Measurements from ENCODE around the gene RUFY1. TPM values are rescaled to one million over a fixed set of nuclear protein-coding genes. Genes with fewer than 3 reads are reported as not detected.

Gene RUFY1
- total and polyA plus RNA-seq, 10 of the 15 experiments (the other 5 are each of a cell fraction or from before 2014, with no cell fraction given): 5.7 to 36.3 (median 24.5) TPM

Small RNA genes lying within 50 kb of the gene (small RNA-seq; reads per million reads assigned to genes)
- not detected for gene AC136628.3
- not detected for gene RF00017

Other genes starting within 250 kb of the RUFY1 start
- gene ADAMTS2, start 205.1 kb upstream of the RUFY1 start, total RNA-seq (2014; rRNA removed): not detected in 2 replicates
- gene ADAMTS2, start 205.1 kb upstream of the RUFY1 start, total RNA-seq (2014; rRNA removed; fragmentation: Illumina TruSeq; extraction: Trizol): not detected in 2 replicates
- gene ADAMTS2, start 205.1 kb upstream of the RUFY1 start, total RNA-seq (2021): 0.05 TPM in 2 replicates
- not detected in 2 replicates for gene ADAMTS2, start 205.1 kb upstream of the RUFY1 start, polyA plus RNA-seq (2011; rRNA removed)
- gene ADAMTS2, start 205.1 kb upstream of the RUFY1 start, polyA plus RNA-seq (2014; fragmentation: Illumina TruSeq; extraction: Trizol): not detected in 2 replicates
- not detected for gene ADAMTS2, start 205.1 kb upstream of the RUFY1 start, polyA plus RNA-seq (2014; fragmentation: Nextera tagmentation; extraction: Ambion mirVana)
- gene ADAMTS2, start 205.1 kb upstream of the RUFY1 start, polyA plus RNA-seq (2014; rRNA removed): not detected in 2 replicates
- under 1 TPM in 1 of 2 experiments, not detected in 1; 0.03 TPM for gene ADAMTS2, start 205.1 kb upstream of the RUFY1 start, polyA plus RNA-seq (2016; fragmentation: Nextera tagmentation; extraction: Ambion mirVana)
- 692 and 694 TPM in 2 replicates for gene HNRNPH1, start 73.1 kb downstream of the RUFY1 start, total RNA-seq (2014; rRNA removed)
- 683 and 716 TPM in 2 replicates for gene HNRNPH1, start 73.1 kb downstream of the RUFY1 start, total RNA-seq (2014; rRNA removed; fragmentation: Illumina TruSeq; extraction: Trizol)
- gene HNRNPH1, start 73.1 kb downstream of the RUFY1 start, total RNA-seq (2021): 603 and 690 TPM in 2 replicates
- 695 and 934 TPM in 2 replicates for gene HNRNPH1, start 73.1 kb downstream of the RUFY1 start, polyA plus RNA-seq (2011; rRNA removed)
- 691 and 785 TPM in 2 replicates for gene HNRNPH1, start 73.1 kb downstream of the RUFY1 start, polyA plus RNA-seq (2014; fragmentation: Illumina TruSeq; extraction: Trizol)
- gene HNRNPH1, start 73.1 kb downstream of the RUFY1 start, polyA plus RNA-seq (2014; fragmentation: Nextera tagmentation; extraction: Ambion mirVana): 100 to 1,000 TPM; 184 to 189 TPM
- gene HNRNPH1, start 73.1 kb downstream of the RUFY1 start, polyA plus RNA-seq (2014; rRNA removed): 780 and 888 TPM in 2 replicates
- gene HNRNPH1, start 73.1 kb downstream of the RUFY1 start, polyA plus RNA-seq (2016; fragmentation: Nextera tagmentation; extraction: Ambion mirVana): 100 to 1,000 TPM; 542 to 567 TPM
- gene CBY3, start 130.5 kb downstream of the RUFY1 start, total RNA-seq (2014; rRNA removed): 0.56 and 0.93 TPM in 2 replicates
- gene CBY3, start 130.5 kb downstream of the RUFY1 start, total RNA-seq (2014; rRNA removed; fragmentation: Illumina TruSeq; extraction: Trizol): not detected in 2 replicates
- gene CBY3, start 130.5 kb downstream of the RUFY1 start, total RNA-seq (2021): not detected in 2 replicates
- 0.10 TPM in 1 of 2 replicates, not detected in the other for gene CBY3, start 130.5 kb downstream of the RUFY1 start, polyA plus RNA-seq (2011; rRNA removed)
- gene CBY3, start 130.5 kb downstream of the RUFY1 start, polyA plus RNA-seq (2014; fragmentation: Illumina TruSeq; extraction: Trizol): not detected in 2 replicates
- not detected for gene CBY3, start 130.5 kb downstream of the RUFY1 start, polyA plus RNA-seq (2014; fragmentation: Nextera tagmentation; extraction: Ambion mirVana)
- gene CBY3, start 130.5 kb downstream of the RUFY1 start, polyA plus RNA-seq (2014; rRNA removed): 0.18 and 0.25 TPM in 2 replicates
- gene CBY3, start 130.5 kb downstream of the RUFY1 start, polyA plus RNA-seq (2016; fragmentation: Nextera tagmentation; extraction: Ambion mirVana): 1 to 10 TPM in 1 of 2 experiments, under 1 TPM in 1; 0.47 to 1.2 TPM
- 259 and 322 TPM in 2 replicates for gene CANX, start 148.4 kb downstream of the RUFY1 start, total RNA-seq (2014; rRNA removed)
- gene CANX, start 148.4 kb downstream of the RUFY1 start, total RNA-seq (2014; rRNA removed; fragmentation: Illumina TruSeq; extraction: Trizol): 416 and 430 TPM in 2 replicates
- 550 and 555 TPM in 2 replicates for gene CANX, start 148.4 kb downstream of the RUFY1 start, total RNA-seq (2021)
- 602 and 605 TPM in 2 replicates for gene CANX, start 148.4 kb downstream of the RUFY1 start, polyA plus RNA-seq (2011; rRNA removed)
- gene CANX, start 148.4 kb downstream of the RUFY1 start, polyA plus RNA-seq (2014; fragmentation: Illumina TruSeq; extraction: Trizol): 393 and 480 TPM in 2 replicates
- gene CANX, start 148.4 kb downstream of the RUFY1 start, polyA plus RNA-seq (2014; fragmentation: Nextera tagmentation; extraction: Ambion mirVana): 100 to 1,000 TPM in 1 of 2 experiments, 10 to 100 TPM in 1; 78.2 to 139 TPM
- gene CANX, start 148.4 kb downstream of the RUFY1 start, polyA plus RNA-seq (2014; rRNA removed): 261 and 326 TPM in 2 replicates
- gene CANX, start 148.4 kb downstream of the RUFY1 start, polyA plus RNA-seq (2016; fragmentation: Nextera tagmentation; extraction: Ambion mirVana): 100 to 1,000 TPM; 433 to 469 TPM
- gene MAML1, start 182.3 kb downstream of the RUFY1 start, total RNA-seq (2014; rRNA removed): 9.1 and 16.4 TPM in 2 replicates
- gene MAML1, start 182.3 kb downstream of the RUFY1 start, total RNA-seq (2014; rRNA removed; fragmentation: Illumina TruSeq; extraction: Trizol): 7.4 and 7.9 TPM in 2 replicates
- gene MAML1, start 182.3 kb downstream of the RUFY1 start, total RNA-seq (2021): 23.1 and 23.9 TPM in 2 replicates
- gene MAML1, start 182.3 kb downstream of the RUFY1 start, polyA plus RNA-seq (2011; rRNA removed): 3.4 and 6.5 TPM in 2 replicates
- gene MAML1, start 182.3 kb downstream of the RUFY1 start, polyA plus RNA-seq (2014; fragmentation: Illumina TruSeq; extraction: Trizol): 13.8 and 17.2 TPM in 2 replicates
- gene MAML1, start 182.3 kb downstream of the RUFY1 start, polyA plus RNA-seq (2014; fragmentation: Nextera tagmentation; extraction: Ambion mirVana): 1 to 10 TPM in 1 of 2 experiments, under 1 TPM in 1; 0.42 to 1.2 TPM
- 19.5 and 21.1 TPM in 2 replicates for gene MAML1, start 182.3 kb downstream of the RUFY1 start, polyA plus RNA-seq (2014; rRNA removed)
- gene MAML1, start 182.3 kb downstream of the RUFY1 start, polyA plus RNA-seq (2016; fragmentation: Nextera tagmentation; extraction: Ambion mirVana): 1 to 10 TPM; 7.0 to 7.1 TPM
- 1.1 and 1.8 TPM in 2 replicates for gene LTC4S, start 243.4 kb downstream of the RUFY1 start, total RNA-seq (2014; rRNA removed)
- not detected in 2 replicates for gene LTC4S, start 243.4 kb downstream of the RUFY1 start, total RNA-seq (2014; rRNA removed; fragmentation: Illumina TruSeq; extraction: Trizol)
- gene LTC4S, start 243.4 kb downstream of the RUFY1 start, total RNA-seq (2021): 2.0 and 3.6 TPM in 2 replicates
- gene LTC4S, start 243.4 kb downstream of the RUFY1 start, polyA plus RNA-seq (2011; rRNA removed): not detected in 2 replicates
- gene LTC4S, start 243.4 kb downstream of the RUFY1 start, polyA plus RNA-seq (2014; fragmentation: Illumina TruSeq; extraction: Trizol): not detected in 2 replicates
- not detected for gene LTC4S, start 243.4 kb downstream of the RUFY1 start, polyA plus RNA-seq (2014; fragmentation: Nextera tagmentation; extraction: Ambion mirVana)
- 1.6 and 2.0 TPM in 2 replicates for gene LTC4S, start 243.4 kb downstream of the RUFY1 start, polyA plus RNA-seq (2014; rRNA removed)
- 1 to 10 TPM in 1 of 2 experiments, under 1 TPM in 1; 0.78 to 1.3 TPM for gene LTC4S, start 243.4 kb downstream of the RUFY1 start, polyA plus RNA-seq (2016; fragmentation: Nextera tagmentation; extraction: Ambion mirVana)

All from GM12878 (cell line).